Gastroesophageal sphincter (tissue), 4 donors: Measurements from ENCODE around the gene IL22RA2. TPM values are rescaled to one million over a fixed set of nuclear protein-coding genes. Genes with fewer than 3 reads are reported as not detected.

Experiments
- ATAC-seq: fragments of 150-250 bp; one replicate; pipeline ENCODE4 v1.9.1; 2016; ENCODE audit warnings: mild to moderate bottlenecking, moderate library complexity
- H3K27ac ChIP-seq, 4 donors: fragments of 200-600 bp; sonication (generic) in 3 of 4; 1 replicate in 3 of 4; 2 replicates in 1 of 4; pipeline ENCODE4 v1.5.1; 2016 to 2019
- H3K27me3 ChIP-seq: fragments of 200-600 bp; sonication (generic); one replicate; pipeline ENCODE4 v1.5.1; 2019
- H3K36me3 ChIP-seq, 2 donors: fragments of 200-600 bp; sonication (generic); one replicate each; pipeline ENCODE4 v1.5.1; 2019; ENCODE audit warnings: control low read depth in 1 of 2
- H3K4me1 ChIP-seq, 3 donors: fragments of 200-600 bp; sonication (generic); 1 replicate in 2 of 3; 2 replicates in 1 of 3; pipeline ENCODE4 v1.5.1; 2016 to 2019; ENCODE audit warnings: control low read depth in 2 of 3
- H3K4me3 ChIP-seq, 2 donors: fragments of 200-600 bp; sonication (generic); one replicate each; pipeline ENCODE4 v1.5.1; 2019; ENCODE audit warnings: mild to moderate bottlenecking in 1 of 2, moderate library complexity in 1 of 2
- H3K9me3 ChIP-seq, 3 donors: fragments of 200-600 bp; sonication (generic); one replicate each; pipeline ENCODE4 v1.5.1; 2017 to 2019; ENCODE audit warnings: control low read depth in 2 of 3
- CTCF ChIP-seq, 4 experiments: fragments of 200-600 bp in 2 of 4; fragments of 450-650 bp in 2 of 4; sonication (generic) in 1 of 4; IDR thresholded peaks; one replicate each; pipeline ENCODE4 v1.5.1; 2017 to 2019; ENCODE audit warnings: antibody characterized with exemption in 4 of 4, mild to moderate bottlenecking in 2 of 4, moderate library complexity in 2 of 4
- EP300 ChIP-seq: sonication (generic); formaldehyde crosslinking; IDR thresholded peaks from one replicate; pipeline ENCODE4 v1.6.1; 2017; ENCODE audit warnings: antibody characterized with exemption, mild to moderate bottlenecking
- POLR2A ChIP-seq, 2 donors: fragments of 450-650 bp; IDR thresholded peaks; one replicate each; pipeline ENCODE4 v1.6.1; 2017; ENCODE audit warnings: antibody characterized with exemption in 2 of 2, mild to moderate bottlenecking in 2 of 2, moderate library complexity in 1 of 2
- POLR2AphosphoS5 ChIP-seq: sonication (generic); formaldehyde crosslinking; IDR thresholded peaks from one replicate; pipeline ENCODE4 v1.6.1; 2017; ENCODE audit warnings: antibody characterized with exemption
- WGBS, 2 donors: methylation state at CpG; one replicate each; pipeline ENCODE4 v1.1.5; 2018; ENCODE audit warnings: low coverage in 1 of 2; 5-methylcytosine and 5-hydroxymethylcytosine counted together
- total RNA-seq, 4 donors: library from RNA; depleted of rRNA; stranded (reverse); fragments of >200 nt; gene quantifications; one replicate each; pipeline ENCODE4 v1.1.0, GENCODE V29; 2016

The IL22RA2 gene
- total RNA-seq, 4 donors from 2014 or later = not detected

GRCh38 chr6:137104926-137105325, 68.5 kb downstream of the IL22RA2 start:
- peaks cover 0 to 5% (median 0%) of the 10 kb centered on the region in 3 donors for H3K9me3 ChIP-seq
- no peak for TF ChIP-seq EP300
- H3K36me3 ChIP-seq = no peaks in the 10 kb centered on the region
- H3K27ac ChIP-seq = no peak overlapping the region
- 70% methylated on average over 2 of the region's 3 CpGs; no CpG with 5 or more reads in 1 of the 2 donors for WGBS, 2 donors
- no peak for ATAC-seq
- H3K4me1 ChIP-seq = no peaks in the 10 kb centered on the region
- no peaks in the 10 kb centered on the region for H3K27me3 ChIP-seq
- no peak overlapping the region for H3K4me3 ChIP-seq

GRCh38 chr6:137102851-137103492, 70.5 kb downstream of the IL22RA2 start:
- no peaks in the 10 kb centered on the region for H3K4me1 ChIP-seq
- no peaks in the 10 kb centered on the region for H3K9me3 ChIP-seq
- H3K27ac ChIP-seq = no peak overlapping the region
- H3K36me3 ChIP-seq = no peaks in the 10 kb centered on the region
- no peak for ATAC-seq
- H3K27me3 ChIP-seq = no peaks in the 10 kb centered on the region
- TF ChIP-seq POLR2A (IDR thresholded peaks at IDR 0.05) = no peak
- H3K4me3 ChIP-seq = no peak overlapping the region

GRCh38 chr6:137102050-137102848, 71.2 kb downstream of the IL22RA2 start:
- Histone ChIP-seq H3K4me3 (no peak overlapping the region), H3K27ac (no peak overlapping the region), H3K9me3 (no peaks in the 10 kb centered on the region), H3K36me3 (no peaks in the 10 kb centered on the region), H3K27me3 (no peaks in the 10 kb centered on the region), H3K4me1 (no peaks in the 10 kb centered on the region)
- 86 to 96% methylated on average over 1 to 3 of the region's 3 CpGs for WGBS, 2 donors
- no peak for TF ChIP-seq POLR2AphosphoS5
- TF ChIP-seq CTCF (IDR thresholded peaks at IDR 0.05) = no peak
- no peak for TF ChIP-seq EP300
- TF ChIP-seq POLR2A (IDR thresholded peaks at IDR 0.05) = no peak
- ATAC-seq = no peak

GRCh38 chr6:137099689-137100403, 73.6 kb downstream of the IL22RA2 start:
- H3K36me3 ChIP-seq = no peaks in the 10 kb centered on the region
- 64 to 81% methylated on average over 8 of the region's 8 CpGs for WGBS, 2 donors
- no peak for ATAC-seq
- H3K27me3 ChIP-seq = no peaks in the 10 kb centered on the region
- peaks cover 0 to under 1% (median 0%) of the 10 kb centered on the region in 3 donors for H3K4me1 ChIP-seq
- H3K27ac ChIP-seq = no peak overlapping the region
- TF ChIP-seq EP300 (no peak), POLR2AphosphoS5 (no peak), CTCF (IDR thresholded peaks at IDR 0.05) (no peak), POLR2A (IDR thresholded peaks at IDR 0.05) (no peak)
- H3K9me3 ChIP-seq = no peaks in the 10 kb centered on the region
- no peak overlapping the region for H3K4me3 ChIP-seq

- WGBS, 2 donors = 80 to 84% methylated on average over 3 of the region's 3 CpGs
- ATAC-seq = no peak
- no peaks in the 10 kb centered on the region for H3K36me3 ChIP-seq
- no peak overlapping the region for H3K4me3 ChIP-seq
- H3K4me1 ChIP-seq = peaks cover 0 to 7% (median 0%) of the 10 kb centered on the region in 3 donors
- no peaks in the 10 kb centered on the region for H3K27me3 ChIP-seq
- no peak for TF ChIP-seq POLR2AphosphoS5
- TF ChIP-seq POLR2A (IDR thresholded peaks at IDR 0.05) = no peak
- no peak for TF ChIP-seq CTCF (IDR thresholded peaks at IDR 0.05)
- TF ChIP-seq EP300 = no peak
- H3K27ac ChIP-seq = no peak overlapping the region
- no peaks in the 10 kb centered on the region for H3K9me3 ChIP-seq
Observed at GRCh38 chr6:137097526-137097925, 75.9 kb downstream of the IL22RA2 start.
